ENCODE data around the gene KRT33A. TPM values are rescaled to one million over a fixed set of nuclear protein-coding genes. Genes with fewer than 3 reads are reported as not detected.
"Not testable (repeated sequence)": the region's sequence is repeated elsewhere in the genome, so short reads cannot be mapped to it uniquely, and the experiment has no call there.

The KRT33A gene
- total RNA-seq (not detected in 2 replicates), polyA plus RNA-seq (not detected in 2 replicates)

DNA sequence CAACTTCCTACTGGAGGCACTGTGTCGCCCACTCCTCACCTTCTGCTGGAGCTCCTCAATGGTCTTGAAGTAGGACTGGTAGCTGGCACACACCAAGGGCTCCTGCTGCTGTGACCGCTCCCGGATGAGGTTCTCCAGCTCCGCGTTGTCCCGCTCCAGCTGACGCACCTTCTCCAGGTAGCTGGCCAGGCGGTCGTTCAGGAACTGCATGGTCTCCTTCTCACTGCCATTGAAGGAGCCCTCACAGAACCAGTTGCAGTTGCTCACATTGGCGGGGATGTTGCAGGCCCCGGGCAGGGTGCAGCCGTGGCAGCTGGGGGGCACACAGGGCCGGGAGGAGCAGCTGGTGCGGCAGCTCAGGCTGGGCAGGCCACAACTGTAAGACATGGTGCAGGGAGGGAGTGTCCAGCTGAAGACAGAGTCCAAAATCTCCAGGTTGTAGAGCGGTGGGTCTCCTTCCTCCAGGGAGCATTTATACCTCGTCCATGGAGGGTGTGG, at the start of gene KRT33A:
Gene KRT33A (minus strand): TSS at position 448 of the 498 bp plus-strand sequence. CDS start 61 bp downstream, at position 387.
- H3K9me2 ChIP-seq (replicated peaks; ENCODE audit: insufficient read depth); H3K79me2 ChIP-seq; H3K27ac ChIP-seq; H3K4me3 ChIP-seq; H3K9me3 ChIP-seq (ENCODE audit: low read depth); H3K36me3 ChIP-seq (replicated peaks; ENCODE audit: insufficient read depth, low read depth); DNase-seq (ENCODE audit: low spot score); H4K20me1 ChIP-seq (ENCODE audit: insufficient read depth, poor library complexity, severe bottlenecking); H3K27me3 ChIP-seq; H3K4me1 ChIP-seq (ENCODE audit: insufficient read depth); H2AFZ ChIP-seq; H3K4me2 ChIP-seq: not testable (repeated sequence)
- WGBS (ENCODE audit: low lambda C conversion rate, missing lambda C conversion rate) = 93% methylated on average over 16 of the region's 16 CpGs

- TF ChIP-seq CTCF (IDR thresholded peaks at IDR 0.05; ENCODE audit: poor library complexity) (no peak), EZH2 (IDR thresholded peaks at IDR 0.05; ENCODE audit: borderline replicate concordance) (no peak), EZH2phosphoT487 (IDR thresholded peaks at IDR 0.05; ENCODE audit: low read depth, severe bottlenecking, unreplicated experiment) (no peak)
- H3K27ac ChIP-seq = no peak within 1 kb of the TSS
- no peak within 1 kb of the TSS for H2AFZ ChIP-seq
- no peak within 1 kb of the TSS for H3K4me2 ChIP-seq
- H3K4me3 ChIP-seq = no peak within 1 kb of the TSS
- no peaks in the 10 kb centered on the region for H3K9me2 ChIP-seq (replicated peaks; ENCODE audit: insufficient read depth)
- no peaks in the 10 kb centered on the region for H4K20me1 ChIP-seq (ENCODE audit: insufficient read depth, poor library complexity, severe bottlenecking)
- 91% methylated on average over 16 of the region's 16 CpGs for WGBS (ENCODE audit: low lambda C conversion rate, missing lambda C conversion rate)
- H3K9me3 ChIP-seq (ENCODE audit: low read depth) = no peaks in the 10 kb centered on the region
- no peak for DNase-seq (ENCODE audit: low spot score)
- no peaks in the 10 kb centered on the region for H3K4me1 ChIP-seq (ENCODE audit: insufficient read depth)
- H3K36me3 ChIP-seq (replicated peaks; ENCODE audit: insufficient read depth, low read depth) = no peaks in the 10 kb centered on the region
- no peaks in the 10 kb centered on the region for H3K79me2 ChIP-seq
- no peaks in the 10 kb centered on the region for H3K27me3 ChIP-seq
Measured at GRCh38 chr17:41396996-41397660, 46.5 kb upstream of the KRT33A start, which contains the start of gene KRT31. TSS of gene KRT31 (minus strand) at chr17:41397608. CDS start at chr17:41397539, 69 bp downstream.

- DNase-seq (ENCODE audit: low spot score) = no peak
- no peak overlapping the region for H3K4me3 ChIP-seq
- H3K36me3 ChIP-seq (replicated peaks; ENCODE audit: insufficient read depth, low read depth) = no peaks in the 10 kb centered on the region
- H4K20me1 ChIP-seq (ENCODE audit: insufficient read depth, poor library complexity, severe bottlenecking) = no peaks in the 10 kb centered on the region
- TF ChIP-seq EZH2 (IDR thresholded peaks at IDR 0.05; ENCODE audit: borderline replicate concordance) = no peak
- no peak for TF ChIP-seq CTCF (IDR thresholded peaks at IDR 0.05; ENCODE audit: poor library complexity)
- no peak for TF ChIP-seq EZH2phosphoT487 (IDR thresholded peaks at IDR 0.05; ENCODE audit: low read depth, severe bottlenecking, unreplicated experiment)
- H3K9me2 ChIP-seq (replicated peaks; ENCODE audit: insufficient read depth) = no peaks in the 10 kb centered on the region
- H3K79me2 ChIP-seq = no peaks in the 10 kb centered on the region
- H3K27me3 ChIP-seq = no peaks in the 10 kb centered on the region
- no peaks in the 10 kb centered on the region for H3K4me1 ChIP-seq (ENCODE audit: insufficient read depth)
- H2AFZ ChIP-seq = no peak overlapping the region
- H3K9me3 ChIP-seq (ENCODE audit: low read depth) = no peaks in the 10 kb centered on the region
- WGBS (ENCODE audit: low lambda C conversion rate, missing lambda C conversion rate) = 94% methylated on average over 7 of the region's 7 CpGs
- no peak overlapping the region for H3K27ac ChIP-seq
- H3K4me2 ChIP-seq = no peak overlapping the region
Measured at GRCh38 chr17:41396340-41396739, 45.7 kb upstream of the KRT33A start.

DNA sequence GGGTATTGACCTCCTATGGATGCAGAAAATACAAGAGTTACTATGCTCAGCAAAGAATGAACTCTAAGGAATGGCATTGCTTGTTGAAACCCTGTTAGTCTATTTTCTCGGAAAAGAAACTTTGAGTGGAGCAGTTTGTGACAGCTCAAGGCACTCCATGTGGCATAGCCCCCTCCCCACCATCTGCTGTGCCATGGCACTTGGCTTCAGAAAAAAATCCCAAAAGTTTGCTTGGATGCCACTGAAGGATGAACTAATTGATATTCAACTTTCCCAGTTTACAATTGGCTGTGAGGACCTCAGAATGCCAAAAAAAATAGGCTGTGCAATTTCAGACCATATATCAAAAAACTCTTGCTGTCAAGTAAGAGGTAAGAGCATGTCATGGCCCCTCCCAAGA, 45.0 kb upstream of the KRT33A start:
- WGBS (ENCODE audit: low lambda C conversion rate, missing lambda C conversion rate) = 100% methylated on average over 1 of the region's 1 CpG
- no peaks in the 10 kb centered on the region for H3K79me2 ChIP-seq
- H3K4me1 ChIP-seq (ENCODE audit: insufficient read depth) = no peaks in the 10 kb centered on the region
- H3K4me3 ChIP-seq = no peak overlapping the region
- H3K27me3 ChIP-seq = no peaks in the 10 kb centered on the region
- DNase-seq (ENCODE audit: low spot score) = no peak
- H3K9me3 ChIP-seq (ENCODE audit: low read depth) = no peaks in the 10 kb centered on the region
- no peaks in the 10 kb centered on the region for H4K20me1 ChIP-seq (ENCODE audit: insufficient read depth, poor library complexity, severe bottlenecking)
- no peak overlapping the region for H3K27ac ChIP-seq
- TF ChIP-seq EZH2phosphoT487 (IDR thresholded peaks at IDR 0.05; ENCODE audit: low read depth, severe bottlenecking, unreplicated experiment) (no peak), CTCF (IDR thresholded peaks at IDR 0.05; ENCODE audit: poor library complexity) (no peak), EZH2 (IDR thresholded peaks at IDR 0.05; ENCODE audit: borderline replicate concordance) (no peak)
- H2AFZ ChIP-seq = no peak overlapping the region
- no peaks in the 10 kb centered on the region for H3K9me2 ChIP-seq (replicated peaks; ENCODE audit: insufficient read depth)
- no peak overlapping the region for H3K4me2 ChIP-seq
- no peaks in the 10 kb centered on the region for H3K36me3 ChIP-seq (replicated peaks; ENCODE audit: insufficient read depth, low read depth)

- not testable (repeated sequence) for H3K79me2 ChIP-seq, H3K4me2 ChIP-seq
Measured at GRCh38 chr17:41395044-41395443, 44.4 kb upstream of the KRT33A start.

More at GRCh38 chr17:41395044-41395443, 44.4 kb upstream of the KRT33A start:
- not testable (repeated sequence) for H3K27me3 ChIP-seq; H3K36me3 ChIP-seq (replicated peaks; ENCODE audit: insufficient read depth, low read depth); H2AFZ ChIP-seq; H4K20me1 ChIP-seq (ENCODE audit: insufficient read depth, poor library complexity, severe bottlenecking); H3K4me1 ChIP-seq (ENCODE audit: insufficient read depth); H3K27ac ChIP-seq; H3K9me3 ChIP-seq (ENCODE audit: low read depth); DNase-seq (ENCODE audit: low spot score); H3K9me2 ChIP-seq (replicated peaks; ENCODE audit: insufficient read depth); H3K4me3 ChIP-seq
- 91% methylated on average over 12 of the region's 12 CpGs for WGBS (ENCODE audit: low lambda C conversion rate, missing lambda C conversion rate)
